ENCODE results near the gene HOPX.
A peak's percentile ranks its signal among the peaks of the same experiment; 100 is the strongest.

HOPX gene

GRCh38 chr4:56657818-56658217 lies 23.3 kb downstream of the HOPX start:
- peaks cover 61% of the 10 kb centered on the region for H3K27me3 ChIP-seq (ENCODE audit: control insufficient read depth, insufficient read depth, low read length, poor library complexity, severe bottlenecking)
- no peak overlapping the region for H3K27ac ChIP-seq (ENCODE audit: insufficient read depth, low read depth, low read length, poor library complexity, severe bottlenecking)
- H3K4me3 ChIP-seq (ENCODE audit: insufficient read depth, low read depth, low read length): no peak overlapping the region
- H3K36me3 ChIP-seq (ENCODE audit: control insufficient read depth, insufficient read depth, low read length): no peaks in the 10 kb centered on the region
- peaks cover 7% of the 10 kb centered on the region for H3K4me1 ChIP-seq (ENCODE audit: control insufficient read depth, insufficient read depth, low read length)
- WGBS, 2 experiments: 79 to 82% methylated on average over 4 of the region's 4 CpGs
- no peaks in the 10 kb centered on the region for H3K9me3 ChIP-seq (ENCODE audit: control insufficient read depth, low read length)

GRCh38 chr4:56657128-56657527 lies 24.0 kb downstream of the HOPX start:
- no peaks in the 10 kb centered on the region for H3K9me3 ChIP-seq (ENCODE audit: control insufficient read depth, low read length)
- H3K36me3 ChIP-seq (ENCODE audit: control insufficient read depth, insufficient read depth, low read length): no peaks in the 10 kb centered on the region
- no peak overlapping the region for H3K27ac ChIP-seq (ENCODE audit: insufficient read depth, low read depth, low read length, poor library complexity, severe bottlenecking)
- H3K4me3 ChIP-seq (ENCODE audit: insufficient read depth, low read depth, low read length): no peak overlapping the region
- peaks cover 7% of the 10 kb centered on the region for H3K4me1 ChIP-seq (ENCODE audit: control insufficient read depth, insufficient read depth, low read length)
- WGBS, 2 experiments: 81 to 82% methylated on average over 3 of the region's 3 CpGs
- peaks cover 61% of the 10 kb centered on the region for H3K27me3 ChIP-seq (ENCODE audit: control insufficient read depth, insufficient read depth, low read length, poor library complexity, severe bottlenecking)

- no peaks in the 10 kb centered on the region for H3K36me3 ChIP-seq (ENCODE audit: control insufficient read depth, insufficient read depth, low read length)
- 5% methylated on average over 19 of the region's 19 CpGs for WGBS, 2 experiments
- H3K27me3 ChIP-seq (ENCODE audit: control insufficient read depth, insufficient read depth, low read length, poor library complexity, severe bottlenecking): peaks cover 61% of the 10 kb centered on the region
- peaks cover 7% of the 10 kb centered on the region for H3K4me1 ChIP-seq (ENCODE audit: control insufficient read depth, insufficient read depth, low read length)
- peak overlapping the region; percentile 43 for H3K4me3 ChIP-seq (ENCODE audit: insufficient read depth, low read depth, low read length)
- no peaks in the 10 kb centered on the region for H3K9me3 ChIP-seq (ENCODE audit: control insufficient read depth, low read length)
- no peak overlapping the region for H3K27ac ChIP-seq (ENCODE audit: insufficient read depth, low read depth, low read length, poor library complexity, severe bottlenecking)
Measured at GRCh38 chr4:56656346-56656643, 24.8 kb downstream of the HOPX start.

- no peak overlapping the region for H3K27ac ChIP-seq (ENCODE audit: insufficient read depth, low read depth, low read length, poor library complexity, severe bottlenecking)
- H3K4me1 ChIP-seq (ENCODE audit: control insufficient read depth, insufficient read depth, low read length): peaks cover 7% of the 10 kb centered on the region
- H3K9me3 ChIP-seq (ENCODE audit: control insufficient read depth, low read length): no peaks in the 10 kb centered on the region
- WGBS, 2 experiments: 0 to 1% methylated on average over 79 of the region's 79 CpGs
- no peaks in the 10 kb centered on the region for H3K36me3 ChIP-seq (ENCODE audit: control insufficient read depth, insufficient read depth, low read length)
- peaks cover 61% of the 10 kb centered on the region for H3K27me3 ChIP-seq (ENCODE audit: control insufficient read depth, insufficient read depth, low read length, poor library complexity, severe bottlenecking)
- peak overlapping the region; percentile 43 for H3K4me3 ChIP-seq (ENCODE audit: insufficient read depth, low read depth, low read length)
Measured at GRCh38 chr4:56655627-56656345, 25.3 kb downstream of the HOPX start.

- H3K27me3 ChIP-seq (ENCODE audit: control insufficient read depth, insufficient read depth, low read length, poor library complexity, severe bottlenecking): peaks cover 61% of the 10 kb centered on the region
- H3K9me3 ChIP-seq (ENCODE audit: control insufficient read depth, low read length): no peaks in the 10 kb centered on the region
- H3K4me3 ChIP-seq (ENCODE audit: insufficient read depth, low read depth, low read length): peak overlapping the region; percentile 43
- 1 to 2% methylated on average over 28 of the region's 28 CpGs for WGBS, 2 experiments
- H3K36me3 ChIP-seq (ENCODE audit: control insufficient read depth, insufficient read depth, low read length): no peaks in the 10 kb centered on the region
- peaks cover 7% of the 10 kb centered on the region for H3K4me1 ChIP-seq (ENCODE audit: control insufficient read depth, insufficient read depth, low read length)
- H3K27ac ChIP-seq (ENCODE audit: insufficient read depth, low read depth, low read length, poor library complexity, severe bottlenecking): no peak overlapping the region
Measured at GRCh38 chr4:56655209-56655626, 25.9 kb downstream of the HOPX start.

GRCh38 chr4:56654238-56654632 lies 26.9 kb downstream of the HOPX start:
- Histone ChIP-seq H3K4me3 (ENCODE audit: insufficient read depth, low read depth, low read length) (no peak overlapping the region), H3K4me1 (ENCODE audit: control insufficient read depth, insufficient read depth, low read length) (peaks cover 7% of the 10 kb centered on the region), H3K27me3 (ENCODE audit: control insufficient read depth, insufficient read depth, low read length, poor library complexity, severe bottlenecking) (peaks cover 60% of the 10 kb centered on the region), H3K27ac (ENCODE audit: insufficient read depth, low read depth, low read length, poor library complexity, severe bottlenecking) (no peak overlapping the region), H3K36me3 (ENCODE audit: control insufficient read depth, insufficient read depth, low read length) (no peaks in the 10 kb centered on the region), H3K9me3 (ENCODE audit: control insufficient read depth, low read length) (no peaks in the 10 kb centered on the region)
- 94 to 95% methylated on average over 4 of the region's 4 CpGs for WGBS, 2 experiments

- peaks cover 54% of the 10 kb centered on the region for H3K27me3 ChIP-seq (ENCODE audit: control insufficient read depth, insufficient read depth, low read length, poor library complexity, severe bottlenecking)
- 83 to 100% methylated on average over 1 of the region's 1 CpG for WGBS, 2 experiments
Measured at GRCh38 chr4:56653461-56654237, 27.4 kb downstream of the HOPX start.

GRCh38 chr4:56652196-56652595 lies 28.9 kb downstream of the HOPX start:
- H3K27me3 ChIP-seq (ENCODE audit: control insufficient read depth, insufficient read depth, low read length, poor library complexity, severe bottlenecking): peaks cover 39% of the 10 kb centered on the region
- no peak overlapping the region for H3K27ac ChIP-seq (ENCODE audit: insufficient read depth, low read depth, low read length, poor library complexity, severe bottlenecking)
- 90 to 96% methylated on average over 3 of the region's 3 CpGs for WGBS, 2 experiments

More at GRCh38 chr4:56653461-56654237, 27.4 kb downstream of the HOPX start:
- Histone ChIP-seq H3K36me3 (ENCODE audit: control insufficient read depth, insufficient read depth, low read length) (no peaks in the 10 kb centered on the region), H3K9me3 (ENCODE audit: control insufficient read depth, low read length) (no peaks in the 10 kb centered on the region), H3K4me1 (ENCODE audit: control insufficient read depth, insufficient read depth, low read length) (peaks cover 7% of the 10 kb centered on the region), H3K4me3 (ENCODE audit: insufficient read depth, low read depth, low read length) (no peak overlapping the region), H3K27ac (ENCODE audit: insufficient read depth, low read depth, low read length, poor library complexity, severe bottlenecking) (no peak overlapping the region)

GRCh38 chr4:56651056-56651350 lies 30.1 kb downstream of the HOPX start:
- peaks cover 27% of the 10 kb centered on the region for H3K27me3 ChIP-seq (ENCODE audit: control insufficient read depth, insufficient read depth, low read length, poor library complexity, severe bottlenecking)
- 100% methylated on average over 1 of the region's 1 CpG; no CpG with 5 or more reads in 1 of the 2 experiments for WGBS, 2 experiments
- no peaks in the 10 kb centered on the region for H3K9me3 ChIP-seq (ENCODE audit: control insufficient read depth, low read length)
- no peak overlapping the region for H3K4me3 ChIP-seq (ENCODE audit: insufficient read depth, low read depth, low read length)
- H3K27ac ChIP-seq (ENCODE audit: insufficient read depth, low read depth, low read length, poor library complexity, severe bottlenecking): no peak overlapping the region
- H3K4me1 ChIP-seq (ENCODE audit: control insufficient read depth, insufficient read depth, low read length): peaks cover 7% of the 10 kb centered on the region
- H3K36me3 ChIP-seq (ENCODE audit: control insufficient read depth, insufficient read depth, low read length): no peaks in the 10 kb centered on the region

More at GRCh38 chr4:56652196-56652595, 28.9 kb downstream of the HOPX start:
- no peak overlapping the region for H3K4me3 ChIP-seq (ENCODE audit: insufficient read depth, low read depth, low read length)
- H3K36me3 ChIP-seq (ENCODE audit: control insufficient read depth, insufficient read depth, low read length): no peaks in the 10 kb centered on the region
- H3K4me1 ChIP-seq (ENCODE audit: control insufficient read depth, insufficient read depth, low read length): peaks cover 7% of the 10 kb centered on the region
- H3K9me3 ChIP-seq (ENCODE audit: control insufficient read depth, low read length): no peaks in the 10 kb centered on the region

GRCh38 chr4:56650262-56651055 lies 30.6 kb downstream of the HOPX start:
- Histone ChIP-seq H3K4me1 (ENCODE audit: control insufficient read depth, insufficient read depth, low read length) (peaks cover 3% of the 10 kb centered on the region), H3K4me3 (ENCODE audit: insufficient read depth, low read depth, low read length) (no peak overlapping the region), H3K27me3 (ENCODE audit: control insufficient read depth, insufficient read depth, low read length, poor library complexity, severe bottlenecking) (peaks cover 22% of the 10 kb centered on the region), H3K27ac (ENCODE audit: insufficient read depth, low read depth, low read length, poor library complexity, severe bottlenecking) (no peak overlapping the region), H3K36me3 (ENCODE audit: control insufficient read depth, insufficient read depth, low read length) (no peaks in the 10 kb centered on the region), H3K9me3 (ENCODE audit: control insufficient read depth, low read length) (no peaks in the 10 kb centered on the region)
- 77 to 86% methylated on average over 6 of the region's 6 CpGs for WGBS, 2 experiments

Measured in ectodermal cell (in vitro differentiated cells).